LNCaP clone FGC (cell line): ENCODE measurements around the gene TRNT1.

Experiments used
- DNase-seq: peaks from one replicate; pipeline ENCODE4 v3.0.0-alpha.2; 2011; ENCODE audit warnings: low read depth
- H3K4me3 ChIP-seq: 2 replicates; pipeline ENCODE4 v1.5.1; 2011; ENCODE audit warnings: mild to moderate bottlenecking, low read depth, low read length, control low read depth
- TF ChIP-seq, protein P1 (sequence below): IDR thresholded peaks from 2 replicates; pipeline ENCODE4 v1.5.1; 2012; ENCODE audit warnings: mild to moderate bottlenecking; ENCODE audit not compliant: control insufficient read depth, insufficient read depth; ENCODE audit errors: extremely low read depth

Gene TRNT1

DNA sequence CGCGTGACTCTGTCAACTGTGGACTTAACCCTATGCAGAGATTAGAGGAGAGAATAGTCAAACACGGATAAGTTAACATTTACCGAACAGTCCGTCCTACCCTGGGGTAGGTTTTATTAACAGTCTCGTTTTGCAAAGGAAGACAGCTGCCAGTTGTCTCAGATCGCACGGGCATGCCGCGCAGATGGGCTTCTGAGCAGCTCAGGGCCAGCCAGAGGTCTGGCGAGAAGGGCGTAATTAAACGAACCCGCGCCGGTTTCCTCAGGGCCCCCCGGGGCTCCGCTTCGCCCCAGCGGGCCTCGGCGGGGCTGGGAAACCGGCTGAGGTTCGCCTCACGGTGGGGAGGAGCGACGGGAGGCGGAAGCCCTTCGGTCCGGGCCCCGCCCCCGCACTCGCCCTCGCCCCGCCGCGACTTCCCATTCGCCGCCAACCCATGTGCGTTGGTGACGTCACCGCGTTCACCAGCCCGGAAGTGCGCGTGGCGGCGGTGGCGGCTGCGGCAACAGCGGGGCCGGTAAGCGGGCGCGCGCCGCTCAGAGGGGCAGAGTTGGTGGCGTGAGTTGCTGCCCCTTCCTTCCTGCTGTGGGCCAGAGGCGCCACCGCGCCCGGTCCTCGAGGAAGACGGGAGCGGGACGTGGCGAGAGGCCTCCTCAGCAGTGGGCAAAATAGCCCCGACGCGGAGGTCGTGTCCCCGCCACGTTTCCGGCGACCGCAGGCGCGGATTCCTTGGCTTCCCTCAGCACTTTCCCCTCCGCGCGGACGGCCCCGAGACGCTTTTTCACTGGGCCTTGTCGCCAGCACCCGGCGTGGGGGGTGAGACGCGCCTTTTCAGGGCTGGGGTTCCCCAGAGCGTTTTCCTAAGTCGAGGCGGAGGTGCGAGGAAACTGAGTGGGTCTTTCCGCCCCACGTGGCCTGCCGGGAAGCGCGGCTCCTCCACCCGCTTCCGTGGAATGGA is at the start of gene TRNT1:
TRNT1 (plus strand) TSS at position 464 of the 955 bp plus-strand sequence. CDS start 2,101 bp downstream, outside the sequence.
- TF ChIP-seq, protein P1, sequence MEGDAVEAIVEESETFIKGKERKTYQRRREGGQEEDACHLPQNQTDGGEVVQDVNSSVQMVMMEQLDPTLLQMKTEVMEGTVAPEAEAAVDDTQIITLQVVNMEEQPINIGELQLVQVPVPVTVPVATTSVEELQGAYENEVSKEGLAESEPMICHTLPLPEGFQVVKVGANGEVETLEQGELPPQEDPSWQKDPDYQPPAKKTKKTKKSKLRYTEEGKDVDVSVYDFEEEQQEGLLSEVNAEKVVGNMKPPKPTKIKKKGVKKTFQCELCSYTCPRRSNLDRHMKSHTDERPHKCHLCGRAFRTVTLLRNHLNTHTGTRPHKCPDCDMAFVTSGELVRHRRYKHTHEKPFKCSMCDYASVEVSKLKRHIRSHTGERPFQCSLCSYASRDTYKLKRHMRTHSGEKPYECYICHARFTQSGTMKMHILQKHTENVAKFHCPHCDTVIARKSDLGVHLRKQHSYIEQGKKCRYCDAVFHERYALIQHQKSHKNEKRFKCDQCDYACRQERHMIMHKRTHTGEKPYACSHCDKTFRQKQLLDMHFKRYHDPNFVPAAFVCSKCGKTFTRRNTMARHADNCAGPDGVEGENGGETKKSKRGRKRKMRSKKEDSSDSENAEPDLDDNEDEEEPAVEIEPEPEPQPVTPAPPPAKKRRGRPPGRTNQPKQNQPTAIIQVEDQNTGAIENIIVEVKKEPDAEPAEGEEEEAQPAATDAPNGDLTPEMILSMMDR: no peak
- H3K4me3 ChIP-seq: peak within 1 kb of the TSS; percentile 85
- DNase-seq: peak; percentile 71

DNA sequence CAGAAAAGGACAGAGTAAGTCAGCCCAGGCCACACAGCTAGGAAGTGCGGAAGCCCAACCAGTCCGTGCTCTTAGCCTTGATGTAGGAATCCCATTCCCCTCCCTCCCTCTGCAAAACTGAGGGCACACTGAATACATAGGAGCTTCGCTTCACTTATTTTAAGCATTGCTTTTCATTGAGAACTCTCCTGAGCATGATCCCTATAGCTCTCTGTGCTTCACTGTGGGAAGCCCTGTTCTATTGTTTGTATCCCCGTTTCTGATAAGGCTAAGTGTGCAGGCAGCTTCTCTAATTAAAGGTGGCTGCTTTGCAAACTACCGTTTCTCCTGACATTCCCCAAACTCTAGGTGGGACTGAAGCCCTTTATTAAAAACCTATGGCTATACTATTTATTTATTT is 46.4 kb upstream of the TRNT1 start:
- no peak overlapping the region for H3K4me3 ChIP-seq
- TF ChIP-seq, protein P1: no peak
- DNase-seq: no peak

DNA sequence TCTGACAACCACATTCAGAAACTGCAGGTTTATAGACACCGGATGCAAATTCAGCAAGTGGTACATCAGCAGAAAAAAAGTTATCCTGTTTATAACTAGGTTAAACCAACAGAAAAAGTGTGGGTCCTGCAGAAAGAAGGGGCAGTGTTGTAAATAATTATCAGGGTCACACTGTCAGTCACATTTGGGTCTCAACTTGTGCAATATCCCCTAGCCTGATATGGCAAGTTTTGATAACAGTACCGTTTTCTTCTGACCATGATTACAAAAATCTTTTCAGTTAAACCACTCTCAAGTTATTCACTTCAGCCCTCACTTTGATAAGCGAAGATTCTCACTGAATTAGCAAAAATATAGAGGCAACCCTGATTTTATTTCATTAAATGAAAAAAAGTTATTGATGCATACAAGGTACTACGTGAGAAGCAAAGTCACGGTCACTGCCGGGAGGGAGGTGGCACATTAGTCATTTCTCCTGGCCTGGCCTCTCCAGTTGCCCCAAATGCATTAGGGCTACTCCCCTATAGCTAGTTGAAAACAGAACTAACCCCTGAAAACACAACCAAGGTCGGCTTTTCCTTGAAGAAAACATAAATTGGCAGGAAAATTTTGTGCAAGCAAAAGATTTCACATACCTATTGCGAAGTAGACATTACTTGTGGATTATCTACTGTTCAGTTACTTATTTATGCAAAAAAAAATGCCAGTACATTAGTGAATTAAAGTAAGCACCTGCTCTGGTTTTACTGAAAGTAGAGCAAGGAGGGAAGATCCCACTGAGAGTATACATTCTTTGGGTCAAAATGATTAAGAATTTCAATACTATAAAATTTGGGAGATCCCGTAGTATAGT is 45.1 kb upstream of the TRNT1 start:
- TF ChIP-seq, protein P1: no peak
- no peak overlapping the region for H3K4me3 ChIP-seq
- DNase-seq: no peak

DNA sequence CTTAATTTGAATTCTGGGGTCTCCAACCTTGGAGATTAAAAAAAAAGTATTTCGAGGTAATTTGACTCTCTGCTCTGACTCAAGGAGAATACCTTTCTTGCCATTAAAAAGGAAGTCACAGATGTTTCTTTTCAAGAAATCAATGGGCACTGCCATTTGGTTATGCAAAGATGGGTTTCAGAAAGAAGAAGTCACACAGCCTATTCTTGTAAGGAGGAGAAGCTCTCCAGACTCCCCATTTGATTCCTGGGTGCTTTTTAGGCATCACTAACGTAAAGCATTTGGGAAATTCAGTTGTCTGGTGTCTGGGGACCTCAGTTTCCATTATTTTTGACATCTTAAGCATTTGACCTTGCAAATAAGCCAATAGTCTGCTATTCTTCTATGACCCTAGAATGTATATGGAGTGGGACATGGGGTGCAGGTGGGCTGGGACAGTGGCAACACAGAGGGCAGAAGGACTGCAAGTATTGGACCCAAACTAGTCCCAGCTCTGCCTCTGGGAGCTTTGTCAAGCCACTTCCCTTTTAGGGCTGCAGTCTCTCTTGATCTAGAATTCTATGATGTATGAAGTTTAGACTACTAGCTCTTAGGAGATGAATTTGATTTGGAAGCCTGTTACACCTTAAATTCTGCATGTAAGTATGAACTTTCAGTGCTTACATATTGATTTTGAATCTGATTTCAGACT is 44.4 kb upstream of the TRNT1 start:
- H3K4me3 ChIP-seq: no peak overlapping the region

DNA sequence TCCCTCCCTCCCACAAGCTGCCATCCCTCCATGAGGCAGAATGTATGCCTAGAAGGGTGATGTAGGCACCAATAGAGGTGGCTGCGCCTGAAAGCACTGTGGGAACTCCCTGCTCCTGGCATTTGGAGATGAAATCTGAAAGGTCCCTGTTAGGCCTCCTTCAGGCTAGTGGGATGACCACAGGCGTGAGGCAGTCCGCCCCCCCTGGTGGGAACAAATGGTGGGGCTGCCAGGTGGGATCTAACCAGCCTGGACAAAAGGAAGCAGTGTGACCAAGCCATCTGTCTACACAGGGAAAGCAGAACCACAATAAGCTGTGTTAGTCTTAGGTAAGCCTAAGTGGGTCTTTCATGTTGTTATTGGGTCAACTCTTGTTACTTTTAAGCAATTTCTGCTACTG is 41.9 kb upstream of the TRNT1 start:
- TF ChIP-seq, protein P1: no peak
- no peak for DNase-seq
- H3K4me3 ChIP-seq: no peak overlapping the region

More for the DNA sequence above, 44.4 kb upstream of the TRNT1 start:
- no peak for DNase-seq
- TF ChIP-seq, protein P1: no peak

DNA sequence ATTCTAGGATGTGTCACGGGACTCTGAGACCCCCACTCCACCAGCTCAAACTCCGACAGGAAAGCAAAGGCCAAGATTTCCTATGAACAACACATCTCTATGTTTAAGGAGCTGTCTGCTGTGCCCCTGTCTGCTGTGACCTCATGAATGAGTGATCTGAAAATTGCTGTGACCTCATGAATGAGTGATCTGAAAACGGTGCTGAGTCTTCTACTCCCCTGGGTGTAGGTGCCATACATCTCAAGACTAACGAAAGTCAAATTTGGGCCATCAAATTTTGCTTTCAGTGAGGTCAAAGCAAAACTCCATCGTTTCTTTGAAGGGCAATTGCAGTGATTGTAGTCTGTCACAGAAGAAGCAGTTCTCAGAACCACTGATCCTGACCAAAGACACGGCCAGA is 41.0 kb upstream of the TRNT1 start:
- DNase-seq: no peak
- no peak overlapping the region for H3K4me3 ChIP-seq
- TF ChIP-seq, protein P1: no peak
